Right lobe of liver (tissue), 6 donors: ENCODE results near the gene BTBD16. TPM values are rescaled to one million over a fixed set of nuclear protein-coding genes. Genes with fewer than 3 reads are reported as not detected.

Experiments
- ATAC-seq, 4 donors: fragments of 200-7000 bp; cut with Tn5 transposase; one replicate each; pipeline ENCODE4 v1.9.1; 2020; ENCODE audit warnings: mild to moderate bottlenecking in 4 of 4, moderate library complexity in 4 of 4
- DNase-seq, 3 donors: peaks; one replicate each; pipeline ENCODE4 v3.0.0-alpha.2; 2020
- H3K27ac ChIP-seq, 3 donors: fragments of 200-600 bp; one replicate each; pipeline ENCODE4 v1.8.0; 2022
- H3K27me3 ChIP-seq, 2 donors: fragments of 200-600 bp; one replicate each; pipeline ENCODE4 v1.8.0; 2022
- H3K36me3 ChIP-seq, 4 donors: fragments of 200-600 bp; sonication (generic) in 1 of 4; one replicate each; pipeline versions ENCODE4 v1.5.1 to v1.8.0; 2017 to 2022; ENCODE audit warnings: control low read depth in 1 of 4
- H3K4me1 ChIP-seq, 4 donors: fragments of 200-600 bp; sonication (generic) in 1 of 4; one replicate each; pipeline versions ENCODE4 v1.5.1 to v1.8.0; 2017 to 2022; ENCODE audit warnings: control low read depth in 1 of 4
- H3K4me3 ChIP-seq, 3 donors: fragments of 200-600 bp; one replicate each; pipeline ENCODE4 v1.8.0; 2022
- H3K9me3 ChIP-seq, 4 donors: fragments of 200-600 bp; sonication (generic) in 1 of 4; one replicate each; pipeline versions ENCODE4 v1.5.1 to v1.8.0; 2017 to 2022; ENCODE audit warnings: control low read depth in 1 of 4
- CTCF ChIP-seq, 4 donors: fragments of 200-600 bp in 3 of 4; fragments of 450-650 bp in 1 of 4; IDR thresholded peaks; one replicate each; pipeline versions ENCODE4 v1.5.1 to v1.8.0; 2016 to 2022; ENCODE audit warnings: antibody characterized with exemption in 4 of 4, mild to moderate bottlenecking in 2 of 4
- POLR2A ChIP-seq: fragments of 450-650 bp; IDR thresholded peaks from one replicate; pipeline ENCODE4 v1.6.1; 2017; ENCODE audit warnings: antibody characterized with exemption, mild to moderate bottlenecking
- WGBS: methylation state at CpG from one replicate; pipeline ENCODE4 v1.1.6; 2018; ENCODE audit warnings: low coverage, low lambda C conversion rate; ENCODE audit not compliant: insufficient coverage; ENCODE audit errors: missing lambda C conversion rate; 5-methylcytosine and 5-hydroxymethylcytosine counted together
- intact Hi-C, 2 donors: fragments of 100-400 bp; cut with DNase I; formaldehyde crosslinking; loops; one replicate each; pipeline versions ENCODE4 v1.11.2 to v1.14.1; 2022
- total RNA-seq, 6 experiments: library from RNA; depleted of rRNA in 2 of 6; stranded (reverse); fragments of >200 nt in 2 of 6; fragmentation: NEBNext Ultra II Directional in 3 of 6; extraction: Animal tissue kit (Norgen Biotek cat#: 25700) in 3 of 6; gene quantifications; one replicate each; pipeline versions ENCODE4 v1.1.0 to v1.2.4, GENCODE V29; 2016 to 2023
- donor health status: DM: no; HTN: yes; CAD: no.
- donor health status: DM: no; HTN: no; CAD: no.
- donor health status: DM: no; HTN: no; CAD: no.
- donor health status: DM: no; HTN: yes; CAD: no.
- donor health status: DM: no; HTN: yes; CAD: no.

The BTBD16 gene
- total RNA-seq, 6 experiments from 2014 or later = 0.98 to 3.0 (median 2.0) TPM

GRCh38 chr10:122343135-122343800, 72.2 kb downstream of the BTBD16 start:
- ATAC-seq (no peak), DNase-seq (no peak)
- Histone ChIP-seq H3K36me3 (no peaks in the 10 kb centered on the region), H3K4me1 (peaks cover 0 to 3% (median 0%) of the 10 kb centered on the region in 4 donors), H3K27me3 (no peaks in the 10 kb centered on the region), H3K27ac (no peak overlapping the region), H3K9me3 (no peaks in the 10 kb centered on the region), H3K4me3 (no peak overlapping the region)
- 83% methylated on average over 9 of the region's 11 CpGs for WGBS
- intact Hi-C loops = no loop called here
- TF ChIP-seq POLR2A (no peak), CTCF (IDR thresholded peaks at IDR 0.05) (no peak)

- H3K36me3 ChIP-seq = no peaks in the 10 kb centered on the region
- no peak overlapping the region for H3K4me3 ChIP-seq
- 79% methylated on average over 6 of the region's 8 CpGs for WGBS
- no peak for TF ChIP-seq POLR2A
- TF ChIP-seq CTCF (IDR thresholded peaks at IDR 0.05) = no peak
- intact Hi-C loops = no loop called here
- H3K9me3 ChIP-seq = no peaks in the 10 kb centered on the region
- peaks cover 0 to 3% (median 0%) of the 10 kb centered on the region in 4 donors for H3K4me1 ChIP-seq
- ATAC-seq = no peak
- DNase-seq = no peak
- no peak overlapping the region for H3K27ac ChIP-seq
- H3K27me3 ChIP-seq = no peaks in the 10 kb centered on the region
Observed at GRCh38 chr10:122343936-122344335, 72.8 kb downstream of the BTBD16 start.

- Histone ChIP-seq H3K27ac (no peak overlapping the region), H3K27me3 (no peaks in the 10 kb centered on the region), H3K4me1 (peaks cover 0 to 3% (median 0%) of the 10 kb centered on the region in 4 donors), H3K36me3 (no peaks in the 10 kb centered on the region), H3K4me3 (no peak overlapping the region), H3K9me3 (no peaks in the 10 kb centered on the region)
- DNase-seq = peak in 1 of 3 donors; percentile 31
- intact Hi-C loops = no loop called here
- TF ChIP-seq POLR2A (no peak), CTCF (IDR thresholded peaks at IDR 0.05) (no peak)
- ATAC-seq = peak in 3 of 4 donors; percentile 22 to 79 (median 53)
- WGBS = 68% methylated on average over 5 of the region's 9 CpGs
Observed at GRCh38 chr10:122344741-122345258, 73.7 kb downstream of the BTBD16 start.

GRCh38 chr10:122346326-122346950, 75.3 kb downstream of the BTBD16 start:
- TF ChIP-seq CTCF (IDR thresholded peaks at IDR 0.05) = no peak
- DNase-seq (no peak), ATAC-seq (no peak)
- Histone ChIP-seq H3K4me1 (peaks cover 0 to 5% (median 2%) of the 10 kb centered on the region in 4 donors), H3K4me3 (no peak overlapping the region), H3K36me3 (no peaks in the 10 kb centered on the region), H3K27me3 (no peaks in the 10 kb centered on the region), H3K9me3 (no peaks in the 10 kb centered on the region), H3K27ac (no peak overlapping the region)
- WGBS = 94% methylated on average over 3 of the region's 4 CpGs
- intact Hi-C loops = no loop called here
